ENCODE measurements around the gene ASPM. TPM values are rescaled to one million over a fixed set of nuclear protein-coding genes. Genes with fewer than 3 reads are reported as not detected.

The ASPM gene
- total RNA-seq, 1 donor from 2014 or later: 146 TPM

Other genes with a start within 250 kb of the ASPM start
- gene CFHR2, start 202.9 kb downstream of the ASPM start, total RNA-seq (ENCODE audit: low replicate concordance): not detected in 2 replicates
- not detected in 2 replicates for gene CFHR5, start 169.1 kb downstream of the ASPM start, total RNA-seq (ENCODE audit: low replicate concordance)
- gene F13B, start 79.4 kb downstream of the ASPM start, total RNA-seq (ENCODE audit: low replicate concordance): not detected in 2 replicates
- 13.9 and 21.9 TPM in 2 replicates for gene ZBTB41, start 54.6 kb upstream of the ASPM start, total RNA-seq (ENCODE audit: low replicate concordance)
- 2.3 and 2.6 TPM in 2 replicates for gene CRB1, start 121.6 kb upstream of the ASPM start, total RNA-seq (ENCODE audit: low replicate concordance)